Activated CD8-positive, alpha-beta memory T cell treated with anti-CD3 and anti-CD28 coated beads, Interleukin-2, amount 50 U/mL, for 1 hour (primary cell): ENCODE data around the gene DVL3.
A peak's percentile ranks its signal among the peaks of the same experiment; 100 is the strongest.
"Not testable (repeated sequence)": the region's sequence is repeated elsewhere in the genome, so short reads cannot be mapped to it uniquely, and the experiment has no call there.

Source experiments
- DNase-seq: peaks from one replicate; pipeline ENCODE4 v3.0.0-alpha.2; 2020; ENCODE audit errors: extremely low read depth

Gene DVL3

GRCh38 chr3:184154885-184155643 lies at the start of gene DVL3:
Gene DVL3 (plus strand): TSS chr3:184155377. CDS start chr3:184155636, 259 bp downstream.
- no peak for DNase-seq

DNA sequence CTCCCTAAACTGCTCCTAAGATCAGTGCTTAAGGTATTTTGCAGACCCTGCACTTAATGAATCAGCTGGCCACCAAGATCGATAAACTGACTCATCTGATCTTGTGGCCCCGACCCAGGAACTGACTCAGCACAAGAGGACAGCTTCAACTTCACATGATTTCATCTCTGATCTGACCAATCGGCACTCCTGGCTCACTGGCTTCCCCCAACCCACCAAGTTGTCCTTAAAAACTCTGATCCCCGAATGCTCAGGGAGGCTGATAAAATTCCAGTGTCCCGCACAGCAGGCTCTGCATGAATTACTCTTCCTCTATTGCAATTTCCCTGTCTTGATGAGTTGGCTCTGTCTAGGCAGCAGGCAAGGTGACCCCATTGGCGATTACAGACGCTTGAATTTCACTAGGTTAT lies 44.9 kb upstream of the DVL3 start:
- DNase-seq = no peak

- no peak for DNase-seq
Measured at GRCh38 chr3:184116017-184116416, 39.2 kb upstream of the DVL3 start.

DNA sequence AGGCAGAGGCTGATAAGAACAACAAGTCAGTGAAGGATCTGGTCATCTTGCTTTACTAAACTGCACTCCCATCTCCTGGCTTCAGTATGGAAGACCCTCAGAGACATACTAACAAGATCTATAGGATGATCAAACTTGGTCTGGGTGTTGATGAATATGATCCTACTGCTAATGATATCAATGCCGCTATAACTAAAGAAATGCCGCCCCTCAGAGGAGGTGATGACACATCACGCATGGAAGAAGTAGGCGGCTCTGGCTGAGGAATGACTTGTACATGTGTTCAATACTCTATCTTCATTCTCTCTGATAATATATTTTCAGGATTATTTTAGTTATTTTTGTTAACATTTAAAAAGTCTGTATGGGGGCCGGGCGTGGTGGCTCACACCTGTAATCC lies 37.5 kb upstream of the DVL3 start:
- no peak for DNase-seq

- DNase-seq = not testable (repeated sequence)
Measured at GRCh38 chr3:184121031-184121430, 34.1 kb upstream of the DVL3 start.

DNA sequence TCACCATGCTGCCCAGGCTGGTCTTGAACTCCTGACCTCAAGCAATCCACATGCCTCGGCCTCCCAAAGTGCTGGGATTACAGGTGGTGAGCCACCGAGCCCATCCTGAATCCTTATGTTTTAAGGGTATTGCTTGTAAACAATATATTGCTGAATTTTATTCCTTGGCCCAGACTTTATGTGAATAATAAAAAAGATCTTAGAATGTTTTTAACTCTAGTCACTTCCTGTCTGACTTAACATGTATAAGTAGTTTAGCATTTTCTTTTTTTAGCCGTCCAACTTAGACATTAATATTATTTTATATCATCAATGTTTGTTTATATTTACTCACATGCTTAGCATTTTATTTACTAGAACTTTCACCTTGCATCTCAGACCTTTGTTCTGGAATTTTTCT lies 29.2 kb upstream of the DVL3 start:
- no peak for DNase-seq

- no peak for DNase-seq
Measured at GRCh38 chr3:184129012-184129411, 26.2 kb upstream of the DVL3 start.

DNA sequence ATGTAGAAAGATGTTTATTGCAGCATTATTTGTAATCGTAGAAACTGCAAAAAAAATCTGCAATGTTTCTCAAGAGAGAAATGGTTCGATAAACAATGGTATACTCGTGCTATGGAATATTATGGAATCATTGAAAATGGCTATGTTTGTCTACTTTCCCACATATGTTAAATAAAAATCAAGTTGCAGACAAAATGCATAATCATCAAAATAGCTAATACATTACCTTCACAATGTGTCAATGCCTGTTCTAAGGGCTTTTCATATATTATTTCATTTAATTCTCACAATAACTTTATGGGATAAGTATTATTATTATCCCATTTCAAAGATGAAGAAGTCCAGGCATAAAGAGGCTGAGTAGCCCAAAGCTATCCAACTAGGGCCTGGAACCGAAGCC lies 22.2 kb upstream of the DVL3 start:
- DNase-seq = no peak

- no peak for DNase-seq
Measured at GRCh38 chr3:184133840-184134745, 21.1 kb upstream of the DVL3 start.

- DNase-seq = no peak
Measured at GRCh38 chr3:184134746-184135148, 20.4 kb upstream of the DVL3 start.

DNA sequence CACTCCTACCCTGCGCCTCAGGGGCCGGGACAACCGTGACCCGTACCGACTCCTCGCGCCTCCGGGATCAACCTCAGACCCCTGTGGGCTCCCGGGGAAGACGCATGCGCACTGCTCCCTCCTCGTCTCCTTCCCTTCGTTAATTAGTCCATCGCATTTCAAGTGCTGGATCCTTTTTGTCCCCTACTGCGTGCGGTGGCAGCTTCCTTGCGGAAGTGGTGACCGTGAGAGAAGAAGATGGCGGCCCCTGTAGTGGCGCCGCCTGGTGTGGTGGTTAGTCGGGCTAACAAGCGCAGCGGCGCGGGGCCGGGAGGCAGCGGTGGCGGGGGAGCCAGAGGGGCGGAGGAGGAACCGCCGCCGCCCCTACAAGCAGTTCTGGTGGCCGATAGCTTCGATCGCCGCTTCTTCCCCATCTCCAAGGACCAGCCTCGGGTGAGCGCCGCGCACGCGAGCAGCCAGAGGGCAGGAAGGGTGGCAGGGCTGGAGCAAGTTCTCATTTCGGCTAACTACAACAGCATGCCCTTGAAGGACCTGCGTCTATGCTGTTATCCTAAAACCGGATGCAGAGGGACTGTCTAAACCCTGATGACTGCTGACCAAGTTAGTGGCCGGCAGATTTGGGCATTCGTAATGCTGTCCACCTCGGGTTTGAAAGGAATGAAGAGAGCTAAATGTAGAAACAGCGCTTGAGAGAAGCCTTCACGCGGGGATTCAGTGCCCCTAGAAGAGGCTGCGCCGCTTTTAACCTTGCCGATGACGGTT lies 19.8 kb upstream of the DVL3 start, which contains the start of gene EIF2B5:
Gene EIF2B5, plus strand, starts transcription at position 210 of the 762 bp plus-strand sequence. Its CDS starts 28 bp downstream, at position 238.
- peak; percentile 75 for DNase-seq

GRCh38 chr3:184135911-184136260 lies 19.3 kb upstream of the DVL3 start:
- no peak for DNase-seq

DNA sequence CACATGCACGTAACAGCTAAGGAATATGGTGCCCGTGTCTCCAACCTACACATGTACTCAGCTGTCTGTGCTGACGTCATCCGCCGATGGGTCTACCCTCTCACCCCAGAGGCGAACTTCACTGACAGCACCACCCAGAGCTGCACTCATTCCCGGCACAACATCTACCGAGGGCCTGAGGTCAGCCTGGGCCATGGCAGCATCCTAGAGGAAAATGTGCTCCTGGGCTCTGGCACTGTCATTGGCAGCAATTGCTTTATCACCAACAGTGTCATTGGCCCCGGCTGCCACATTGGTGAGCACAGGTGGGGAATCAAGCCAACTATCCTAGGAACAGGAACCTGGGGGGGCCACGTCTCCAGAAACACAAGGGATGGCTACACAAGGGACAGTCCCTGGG lies 14.7 kb upstream of the DVL3 start:
- no peak for DNase-seq

- no peak for DNase-seq
Measured at GRCh38 chr3:184142199-184142598, 13.0 kb upstream of the DVL3 start.

DNA sequence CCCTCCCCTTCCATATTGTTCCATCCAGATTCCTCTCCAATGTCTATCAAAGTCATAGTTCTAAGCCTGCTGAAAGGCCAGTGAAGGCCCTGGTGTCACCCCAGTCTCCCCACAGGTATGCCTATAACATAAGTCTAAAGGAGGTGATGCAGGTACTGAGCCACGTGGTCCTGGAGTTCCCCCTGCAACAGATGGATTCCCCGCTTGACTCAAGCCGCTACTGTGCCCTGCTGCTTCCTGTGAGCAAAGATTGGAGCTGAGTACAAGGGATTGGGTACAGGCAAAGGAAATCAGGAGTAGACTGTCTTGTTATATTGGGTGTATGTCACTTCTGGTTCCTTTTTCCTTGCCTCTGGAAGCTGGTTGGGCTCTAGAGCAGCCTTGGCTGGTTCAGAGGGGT lies 11.8 kb upstream of the DVL3 start:
- DNase-seq = no peak

DNA sequence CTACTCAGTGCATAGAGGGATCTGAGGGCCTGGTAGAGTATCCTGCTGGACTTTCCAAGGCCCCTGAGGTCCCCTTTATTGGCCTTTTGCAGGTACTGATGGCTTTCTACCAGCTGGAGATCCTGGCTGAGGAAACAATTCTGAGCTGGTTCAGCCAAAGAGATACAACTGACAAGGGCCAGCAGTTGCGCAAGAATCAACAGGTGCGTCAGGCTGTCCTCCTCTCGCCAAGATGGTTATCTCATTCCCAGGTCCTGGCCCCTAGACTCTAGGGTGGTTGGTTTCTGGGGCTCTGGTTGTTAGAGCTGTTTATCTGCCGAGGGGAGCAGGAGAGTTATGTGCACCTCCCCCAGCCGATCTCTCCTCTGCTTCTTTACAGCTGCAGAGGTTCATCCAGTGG lies 10.7 kb upstream of the DVL3 start:
- no peak for DNase-seq

- no peak for DNase-seq
Measured at GRCh38 chr3:184145111-184145524, 10.1 kb upstream of the DVL3 start.

DNA sequence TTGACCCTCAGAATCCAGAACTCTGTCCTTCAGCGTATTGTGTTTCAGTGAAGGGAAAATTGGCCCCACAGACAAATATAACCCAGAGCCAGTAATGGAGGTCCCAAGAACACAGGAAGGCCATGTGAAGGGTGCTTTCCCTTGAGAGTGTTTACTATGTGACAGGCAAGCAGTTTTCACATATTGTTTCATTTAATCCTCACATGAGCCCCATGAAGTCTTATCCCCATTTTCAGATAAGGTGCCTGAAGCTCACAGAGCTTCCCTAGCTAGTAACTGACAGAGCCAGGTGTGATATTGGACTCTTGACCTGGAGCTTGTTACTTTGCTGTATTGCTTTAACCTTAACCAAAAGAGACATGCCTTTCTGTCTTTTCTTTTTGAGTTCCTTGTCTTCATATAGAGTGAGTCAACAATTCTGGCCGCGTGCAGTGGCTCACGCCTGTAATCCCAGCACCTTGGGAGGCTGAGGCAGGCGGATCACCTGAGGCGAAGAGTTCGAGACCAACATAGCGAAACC lies 9.4 kb upstream of the DVL3 start:
- no peak for DNase-seq

GRCh38 chr3:184148076-184148475 lies 7.1 kb upstream of the DVL3 start:
- no peak for DNase-seq

DNA sequence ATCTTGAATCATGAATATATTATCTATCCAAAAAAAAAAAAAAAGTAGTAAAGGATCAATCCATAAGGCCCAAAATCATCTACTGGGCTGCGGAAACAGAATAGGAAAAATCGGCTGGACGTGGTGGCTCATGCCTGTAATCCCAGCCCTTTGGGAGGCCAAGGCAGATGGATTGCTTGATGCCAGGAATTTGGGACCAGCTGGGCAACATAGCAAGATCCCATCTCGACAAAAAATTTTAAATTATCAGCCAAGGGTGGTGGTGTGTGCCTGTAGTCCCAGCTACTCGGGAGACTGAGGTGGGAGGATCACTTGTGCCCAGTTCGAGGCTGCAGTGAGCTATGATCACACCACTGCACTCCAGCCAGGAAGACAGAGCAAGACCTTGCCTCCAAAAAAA lies 6.1 kb upstream of the DVL3 start:
- DNase-seq = no peak

- not testable (repeated sequence) for DNase-seq
Measured at GRCh38 chr3:184149770-184150169, 5.4 kb upstream of the DVL3 start.
